Erythroblast (primary cell): Measurements from ENCODE around the gene TEDC1.

Source experiments
- GATA1 ChIP-seq: IDR thresholded peaks from 2 replicates; pipeline ENCODE4 v1.6.1; 2011; ENCODE audit warnings: low read depth, mild to moderate bottlenecking, control low read depth, low read length, moderate library complexity
- POLR2A ChIP-seq: IDR thresholded peaks from 2 replicates; pipeline ENCODE4 v1.6.1; 2011; ENCODE audit warnings: mild to moderate bottlenecking, low read length

- TF ChIP-seq POLR2A (no peak), GATA1 (no peak)
Measured at GRCh38 chr14:105529319-105529568, 38.2 kb downstream of the TEDC1 start.
